Common myeloid progenitor, CD34-positive (primary cell): Measurements from ENCODE around the gene RMND5B.

Experiments used
- CTCF ChIA-PET: fragments of 350-600 bp; sonication (Branson Sonifier 250); formaldehyde crosslinking; loops from one replicate; lab custom pipeline; 2021; ENCODE audit warnings: antibody characterized with exemption; lab: Charles Lee
- POLR2A ChIA-PET: fragments of 350-600 bp; sonication (Branson Sonifier 250); formaldehyde crosslinking; loops from one replicate; lab custom pipeline; 2021; ENCODE audit warnings: antibody characterized with exemption; lab: Charles Lee
- DNase-seq, 3 donors: peaks; one replicate each; pipeline versions ENCODE4 v3.0.0 to v3.0.0-alpha.2; 2013
- H3K27ac ChIP-seq, 2 experiments: 1 replicate in 1 of 2; 2 replicates in 1 of 2; pipeline ENCODE4 v1.7.0; 2013; ENCODE audit warnings: inconsistent platforms in 2 of 2, low read length in 2 of 2, mild to moderate bottlenecking in 2 of 2, low read depth in 1 of 2, moderate library complexity in 1 of 2; ENCODE audit not compliant: severe bottlenecking in 2 of 2, insufficient read depth in 1 of 2, poor library complexity in 1 of 2
- H3K27me3 ChIP-seq, 5 experiments: replicated peaks in 2 of 5; 1 replicate in 3 of 5; 2 replicates in 2 of 5; pipeline versions ENCODE4 v1.6.1 to v1.7.0; 2013; ENCODE audit warnings: low read length in 4 of 5, mild to moderate bottlenecking in 2 of 5, moderate library complexity in 2 of 5, inconsistent platforms in 1 of 5; ENCODE audit not compliant: insufficient read depth in 5 of 5, control insufficient read depth in 4 of 5
- H3K36me3 ChIP-seq, 4 experiments: 1 replicate in 2 of 4; 2 replicates in 2 of 4; pipeline versions ENCODE4 v1.6.1 to v1.7.0; 2013; ENCODE audit warnings: low read length in 3 of 4, control low read depth in 1 of 4, mild to moderate bottlenecking in 1 of 4; ENCODE audit not compliant: control insufficient read depth in 4 of 4, insufficient read depth in 4 of 4
- H3K4me1 ChIP-seq, 4 experiments: 1 replicate in 3 of 4; 2 replicates in 1 of 4; pipeline versions ENCODE4 v1.6.1 to v1.7.1; 2013; ENCODE audit warnings: low read length in 3 of 4, mild to moderate bottlenecking in 3 of 4, control low read depth in 1 of 4, inconsistent platforms in 1 of 4, moderate library complexity in 1 of 4; ENCODE audit not compliant: control insufficient read depth in 4 of 4, insufficient read depth in 4 of 4; ENCODE audit errors: control extremely low read depth in 1 of 4
- H3K4me3 ChIP-seq, 7 experiments: 1 replicate in 4 of 7; 2 replicates in 3 of 7; pipeline versions ENCODE4 v1.5.1 to v1.7.0; 2013; ENCODE audit warnings: mild to moderate bottlenecking in 7 of 7, low read length in 6 of 7, moderate library complexity in 6 of 7, inconsistent platforms in 2 of 7, low read depth in 2 of 7, control low read depth in 1 of 7; ENCODE audit not compliant: insufficient read depth in 4 of 7, control insufficient read depth in 1 of 7; ENCODE audit errors: extremely low read depth in 1 of 7
- H3K9me3 ChIP-seq, 5 experiments: 1 replicate in 4 of 5; 2 replicates in 1 of 5; pipeline versions ENCODE4 v1.6.1 to v1.7.1; 2013; ENCODE audit warnings: low read length in 4 of 5, mild to moderate bottlenecking in 2 of 5, inconsistent platforms in 1 of 5, low read depth in 1 of 5, moderate library complexity in 1 of 5; ENCODE audit not compliant: control insufficient read depth in 4 of 5, insufficient read depth in 2 of 5; ENCODE audit errors: control extremely low read depth in 1 of 5
- WGBS: methylation state at CpG from one replicate; pipeline ENCODE4 v1.1.5; 2013; ENCODE audit not compliant: insufficient coverage; 5-methylcytosine and 5-hydroxymethylcytosine counted together

The RMND5B gene

DNA sequence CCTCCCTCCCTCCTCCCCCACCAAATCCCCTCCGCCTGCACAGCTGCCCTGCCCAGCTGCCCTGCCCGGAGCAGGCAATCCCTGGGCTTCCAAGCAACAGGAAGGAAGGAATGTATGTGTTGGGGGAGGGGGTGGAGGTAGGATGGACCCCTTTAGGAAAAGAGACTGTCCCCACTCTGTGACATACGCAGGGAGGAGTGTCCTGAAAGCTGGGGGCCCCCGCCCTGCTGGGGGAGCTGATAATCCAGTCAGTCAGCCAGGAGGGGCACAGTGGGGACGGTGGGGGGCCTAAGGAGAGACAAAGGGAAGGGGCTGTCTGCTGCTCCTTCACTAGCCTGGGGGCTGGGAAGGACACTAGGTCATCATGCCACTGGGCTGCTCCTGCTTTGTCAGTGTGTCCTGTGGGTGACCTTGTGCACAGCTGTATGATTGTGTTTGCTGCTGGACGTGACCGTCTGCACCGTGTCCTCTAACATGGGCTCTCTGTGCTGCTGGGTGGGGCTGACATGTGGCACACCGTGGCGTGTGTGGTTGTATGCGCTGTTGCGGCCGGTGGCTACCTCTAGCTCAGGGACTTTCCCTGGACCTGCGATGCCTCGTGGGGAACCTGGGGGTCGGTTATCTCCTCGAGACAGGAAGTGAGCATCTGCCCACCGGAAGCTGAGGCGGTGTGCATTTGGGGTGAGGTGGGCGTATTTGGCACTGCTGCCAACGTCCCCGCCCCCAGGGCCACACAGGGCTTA lies 14.5 kb upstream of the RMND5B start:
- DNase-seq, result peak; percentile 85 to 98 (median 98)
- no peaks in the 10 kb centered on the region for H3K36me3 ChIP-seq
- no peak overlapping the region for H3K27ac ChIP-seq
- H3K27me3 ChIP-seq, result peaks cover 0 to 56% (median 21%) of the 10 kb centered on the region in 5 experiments
- H3K4me1 ChIP-seq, result peaks cover 6 to 85% (median 82%) of the 10 kb centered on the region in 4 experiments
- peak overlapping the region in 3 of 7 experiments; percentile 26 to 55 (median 48) for H3K4me3 ChIP-seq
- POLR2A ChIA-PET, result interaction anchor here (0.6 to 4.9 kb wide), 8 partner anchors 8 to 73 kb away, joined by 3 to 27 read pairs (median 7); partner anchors contain the start of genes NHP2 and RMND5B
- CTCF ChIA-PET, result interaction anchor here (0.8 to 11.1 kb wide), 6 partner anchors 12 to 39 kb away, joined by 3 to 137 read pairs (median 4); no protein-coding TSS in a partner anchor
- WGBS, result 9% methylated on average over 7 of the region's 22 CpGs
- H3K9me3 ChIP-seq, result peaks cover 0 to 6% (median 0%) of the 10 kb centered on the region in 5 experiments

DNA sequence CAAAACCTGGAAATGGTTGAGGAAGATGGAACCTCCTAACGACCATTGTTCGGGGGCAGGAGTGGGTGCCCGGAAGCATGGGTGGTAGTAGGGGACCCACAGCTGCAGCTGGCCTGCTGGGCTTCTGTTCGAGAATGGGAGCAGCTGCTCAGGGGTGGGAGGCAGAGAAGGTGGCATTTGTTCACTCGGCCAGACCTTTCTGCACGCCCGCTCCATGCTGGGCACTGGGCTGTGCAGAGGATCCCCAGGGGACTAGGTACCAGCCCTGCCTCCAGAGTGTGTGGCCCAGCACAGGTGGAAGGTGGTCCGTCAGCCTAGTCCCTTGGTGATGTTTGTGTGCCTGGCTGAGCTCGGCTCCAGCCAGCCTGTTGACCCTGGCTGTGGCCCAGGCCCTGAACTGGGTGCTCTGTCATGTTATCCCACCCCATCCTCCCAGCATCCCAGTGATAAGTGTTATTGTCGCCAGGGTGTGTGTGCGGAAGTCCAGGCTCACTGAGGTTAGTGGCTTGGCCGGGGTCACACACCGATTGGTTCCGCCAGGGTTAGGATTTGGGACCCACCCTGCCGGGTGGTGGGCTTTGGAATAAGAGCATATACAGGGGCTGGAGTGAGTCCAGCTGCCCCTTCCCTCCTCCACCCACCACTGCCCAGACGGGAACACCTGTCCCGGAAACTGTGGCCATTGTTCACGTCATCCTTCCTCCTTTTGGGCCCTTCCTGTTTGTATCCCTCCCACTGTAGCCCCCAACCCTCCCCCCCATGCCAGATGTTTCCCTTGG lies 12.7 kb upstream of the RMND5B start:
- ChIA-PET POLR2A (interaction anchor here (1.7 kb wide), 1 partner anchor 13 kb away, joined by 7 read pairs; the partner anchor contains the start of gene RMND5B), CTCF (interaction anchor here (1.2 to 11.1 kb wide), 4 partner anchors 9 to 40 kb away, joined by 3 to 137 read pairs (median 4); no protein-coding TSS in a partner anchor)
- H3K36me3 ChIP-seq, result no peaks in the 10 kb centered on the region
- H3K4me1 ChIP-seq, result peaks cover 6 to 90% (median 87%) of the 10 kb centered on the region in 4 experiments
- WGBS, result 83% methylated on average over 13 of the region's 18 CpGs
- no peak overlapping the region for H3K27ac ChIP-seq
- H3K4me3 ChIP-seq, result peak overlapping the region in 1 of 7 experiments; percentile 38
- no peaks in the 10 kb centered on the region for H3K9me3 ChIP-seq
- H3K27me3 ChIP-seq, result peaks cover 0 to 43% (median 18%) of the 10 kb centered on the region in 5 experiments
- DNase-seq, result peak; percentile 49 to 82 (median 78)

DNA sequence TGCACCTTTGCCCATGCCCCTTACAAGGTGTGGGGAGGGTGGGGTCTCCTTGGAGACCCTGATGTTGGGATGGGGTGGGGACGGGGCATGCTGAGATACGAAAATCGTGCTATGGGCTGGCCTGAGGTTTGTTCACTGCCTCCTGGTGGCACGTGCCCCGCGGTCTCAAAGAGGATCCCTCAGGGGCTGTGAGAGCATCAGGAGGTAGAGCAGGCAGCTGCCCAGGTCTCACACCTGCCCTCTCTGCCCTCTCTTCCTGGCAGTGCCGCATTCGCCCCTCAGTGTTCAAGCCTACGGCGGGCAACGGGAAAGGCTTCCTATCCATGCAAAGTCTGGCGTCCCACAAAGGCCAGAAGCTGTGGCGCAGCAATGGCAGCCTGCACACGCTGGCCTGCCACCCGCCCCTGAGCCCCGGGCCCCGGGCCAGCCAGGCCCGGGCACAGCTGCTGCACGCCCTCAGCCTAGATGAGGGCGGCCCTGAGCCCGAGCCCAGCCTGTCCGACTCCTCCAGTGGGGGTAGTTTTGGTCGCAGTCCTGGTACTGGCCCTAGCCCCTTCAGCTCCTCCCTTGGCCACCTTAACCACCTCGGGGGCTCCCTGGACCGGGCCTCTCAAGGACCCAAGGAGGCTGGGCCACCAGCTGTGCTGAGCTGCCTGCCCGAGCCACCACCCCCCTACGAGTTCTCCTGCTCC lies 10.8 kb upstream of the RMND5B start:
- no peak for DNase-seq
- H3K4me1 ChIP-seq, result peaks cover 6 to 84% (median 71%) of the 10 kb centered on the region in 4 experiments
- H3K4me3 ChIP-seq, result no peak overlapping the region
- no peaks in the 10 kb centered on the region for H3K36me3 ChIP-seq
- peaks cover 0 to 28% (median 13%) of the 10 kb centered on the region in 5 experiments for H3K27me3 ChIP-seq
- H3K27ac ChIP-seq, result no peak overlapping the region
- H3K9me3 ChIP-seq, result no peaks in the 10 kb centered on the region
- POLR2A ChIA-PET, result interaction anchor here (0.6 to 2.1 kb wide), 6 partner anchors 11 to 789 kb away, joined by 3 to 10 read pairs (median 3); partner anchors contain the start of gene RMND5B
- CTCF ChIA-PET, result interaction anchor here (1.1 to 11.1 kb wide), 8 partner anchors 8 to 62 kb away, joined by 3 to 137 read pairs (median 6); no protein-coding TSS in a partner anchor
- WGBS, result 93% methylated on average over 20 of the region's 27 CpGs

DNA sequence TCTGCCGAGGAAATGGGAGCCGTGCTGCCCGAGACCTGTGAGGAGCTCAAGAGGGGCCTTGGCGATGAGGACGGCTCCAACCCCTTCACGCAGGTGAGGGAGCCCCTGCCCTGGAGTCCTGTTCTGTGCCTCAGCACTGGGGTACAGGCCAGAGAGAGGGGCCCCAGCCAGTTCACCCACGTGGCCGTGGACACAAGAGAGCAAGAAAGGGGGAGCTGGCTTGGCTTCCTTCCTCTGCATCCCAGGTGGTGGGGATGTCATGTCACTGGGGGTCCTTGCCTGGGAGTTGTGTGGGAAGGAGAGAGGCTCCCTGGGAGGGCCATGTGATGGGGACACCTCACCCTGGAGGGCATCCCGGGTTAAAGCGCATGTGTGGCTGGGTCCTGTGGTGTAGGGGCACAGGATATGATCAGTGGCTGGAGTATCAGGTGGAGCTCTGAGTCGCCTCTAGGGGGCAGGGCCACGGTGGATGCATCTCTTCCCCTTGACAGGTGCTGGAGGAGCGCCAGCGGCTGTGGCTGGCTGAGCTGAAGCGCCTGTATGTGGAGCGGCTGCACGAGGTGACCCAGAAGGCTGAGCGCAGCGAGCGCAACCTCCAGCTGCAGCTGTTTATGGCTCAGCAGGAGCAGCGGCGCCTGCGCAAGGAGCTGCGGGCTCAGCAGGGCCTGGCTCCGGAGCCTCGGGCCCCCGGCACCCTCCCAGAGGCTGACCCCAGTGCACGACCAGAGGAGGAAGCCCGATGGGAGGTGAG lies 10.0 kb upstream of the RMND5B start:
- no peaks in the 10 kb centered on the region for H3K9me3 ChIP-seq
- H3K4me1 ChIP-seq, result peaks cover 6 to 78% (median 65%) of the 10 kb centered on the region in 4 experiments
- peak overlapping the region in 1 of 7 experiments; percentile 28 for H3K4me3 ChIP-seq
- no peaks in the 10 kb centered on the region for H3K36me3 ChIP-seq
- no peak overlapping the region for H3K27ac ChIP-seq
- POLR2A ChIA-PET, result interaction anchor here (0.8 to 2.1 kb wide), 5 partner anchors 10 to 789 kb away, joined by 3 to 10 read pairs (median 3); partner anchors contain the start of gene RMND5B
- CTCF ChIA-PET, result interaction anchor here (0.6 to 11.1 kb wide), 13 partner anchors 8 to 62 kb away, joined by 3 to 137 read pairs (median 4); no protein-coding TSS in a partner anchor
- DNase-seq, result peak; percentile 93 to 97 (median 97)
- 26% methylated on average over 26 of the region's 29 CpGs for WGBS
- peaks cover 0 to 21% (median 8%) of the 10 kb centered on the region in 5 experiments for H3K27me3 ChIP-seq

DNA sequence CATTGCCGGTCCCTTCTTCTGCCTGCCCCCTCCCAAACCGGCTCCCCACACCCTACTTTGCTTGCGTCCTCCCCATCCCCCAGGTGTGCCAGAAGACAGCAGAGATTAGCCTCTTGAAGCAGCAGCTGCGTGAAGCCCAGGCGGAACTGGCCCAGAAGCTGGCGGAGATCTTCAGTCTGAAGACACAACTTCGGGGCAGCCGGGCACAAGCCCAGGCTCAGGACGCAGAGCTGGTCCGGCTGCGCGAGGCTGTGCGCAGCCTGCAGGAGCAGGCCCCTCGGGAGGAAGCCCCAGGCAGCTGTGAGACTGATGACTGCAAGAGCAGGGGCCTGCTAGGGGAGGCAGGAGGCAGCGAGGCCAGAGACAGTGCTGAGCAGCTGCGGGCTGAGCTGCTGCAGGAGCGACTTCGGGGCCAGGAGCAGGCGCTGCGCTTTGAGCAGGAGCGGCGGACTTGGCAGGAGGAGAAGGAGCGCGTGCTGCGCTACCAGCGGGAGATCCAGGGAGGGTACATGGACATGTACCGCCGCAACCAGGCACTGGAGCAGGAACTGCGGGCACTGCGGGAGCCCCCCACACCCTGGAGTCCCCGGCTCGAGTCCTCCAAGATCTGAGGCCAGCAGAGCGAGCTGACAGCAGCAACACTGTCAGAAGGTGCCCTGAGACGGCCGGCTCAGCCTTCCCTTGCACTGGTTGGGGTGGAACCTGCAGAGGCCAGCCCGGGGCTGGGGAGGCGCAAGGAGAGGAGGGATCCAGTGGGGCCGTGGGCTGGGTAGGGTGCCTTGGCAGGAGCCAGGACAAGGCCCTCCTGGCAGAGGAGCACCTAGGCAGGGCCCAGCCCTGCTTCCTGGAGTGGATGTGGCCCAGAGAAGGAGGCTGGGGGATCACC lies 9.2 kb upstream of the RMND5B start:
- Histone ChIP-seq H3K4me1 (peaks cover 6 to 75% (median 61%) of the 10 kb centered on the region in 4 experiments), H3K27me3 (peaks cover 0 to 13% (median 5%) of the 10 kb centered on the region in 5 experiments), H3K4me3 (peak overlapping the region in 1 of 7 experiments; percentile 28), H3K36me3 (no peaks in the 10 kb centered on the region), H3K9me3 (no peaks in the 10 kb centered on the region), H3K27ac (no peak overlapping the region)
- WGBS, result 93% methylated on average over 34 of the region's 38 CpGs
- ChIA-PET CTCF (interaction anchor here (0.6 to 11.1 kb wide), 12 partner anchors 7 to 61 kb away, joined by 3 to 137 read pairs (median 4); no protein-coding TSS in a partner anchor), POLR2A (interaction anchor here (2.1 to 6.1 kb wide), 2 partner anchors 7 to 9 kb away, joined by 10 to 27 read pairs; partner anchors contain the start of genes N4BP3 and RMND5B)
- DNase-seq, result no peak
